Measurements from ENCODE around the gene PAX7.

GRCh38 chr1:18644973-18645746 is 14.5 kb downstream of the PAX7 start:
- TF ChIP-seq CTCF (conservative IDR thresholded peaks at IDR 0.05 in 1 of 2, IDR thresholded peaks at IDR 0.05 in 1 of 2; ENCODE audit: extremely low read depth in 1 of 2, insufficient read depth in 1 of 2, low read depth in 1 of 2, low read length in 2 of 2) (no peak), EZH2 (IDR thresholded peaks at IDR 0.05; ENCODE audit: borderline replicate concordance, low read length) (peak; percentile 91)

Data from mammary epithelial cell (primary cell).